ENCODE data around the gene SLC36A3.
"Not testable (repeated sequence)": the region's sequence is repeated elsewhere in the genome, so short reads cannot be mapped to it uniquely, and the experiment has no call there.

SLC36A3 gene

DNA sequence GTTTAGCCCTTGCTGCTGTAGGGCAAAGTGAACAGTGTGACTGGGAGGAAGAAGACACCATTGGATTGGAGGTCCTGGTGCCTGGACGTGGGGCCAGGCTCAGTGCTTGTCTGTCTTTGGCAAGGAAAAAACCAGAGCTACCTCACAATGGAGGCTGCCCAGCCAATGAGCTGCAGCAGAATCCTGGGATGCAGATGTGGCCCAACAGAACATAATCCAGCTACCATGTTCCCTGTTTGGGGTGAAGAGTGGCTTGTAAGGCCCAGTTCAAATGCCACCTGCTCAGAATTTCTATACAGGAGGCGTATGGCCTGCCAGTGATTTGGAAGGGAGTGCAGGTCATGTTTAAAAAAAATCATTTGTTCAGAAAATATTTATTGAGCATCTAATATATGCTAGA is at the start of gene SLC36A3:
TSS of gene SLC36A3 (minus strand) at position 101 of the 400 bp plus-strand sequence. CDS start 412 bp downstream, outside the sequence.
- no peak for DNase-seq (ENCODE audit: low spot score)

DNA sequence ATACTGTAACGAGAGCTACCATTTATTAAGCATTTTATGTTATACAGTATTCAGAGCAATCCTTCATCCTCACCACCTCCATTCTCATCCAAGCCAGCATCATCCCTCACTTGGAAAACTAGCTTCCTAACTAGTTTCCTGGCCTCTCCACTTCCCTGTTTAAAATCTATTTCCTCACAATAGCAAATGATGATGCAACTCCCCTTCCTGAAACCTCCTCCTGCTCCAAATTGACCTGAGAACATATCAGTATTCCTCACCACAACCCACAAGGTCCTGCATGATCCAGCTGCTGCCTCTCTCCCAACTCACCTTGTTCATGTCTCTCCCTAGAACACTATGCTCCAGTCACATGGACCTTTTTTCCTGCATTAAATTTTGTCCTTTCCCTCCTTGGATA is 48.1 kb upstream of the SLC36A3 start:
- DNase-seq (ENCODE audit: low spot score), result no peak

DNA sequence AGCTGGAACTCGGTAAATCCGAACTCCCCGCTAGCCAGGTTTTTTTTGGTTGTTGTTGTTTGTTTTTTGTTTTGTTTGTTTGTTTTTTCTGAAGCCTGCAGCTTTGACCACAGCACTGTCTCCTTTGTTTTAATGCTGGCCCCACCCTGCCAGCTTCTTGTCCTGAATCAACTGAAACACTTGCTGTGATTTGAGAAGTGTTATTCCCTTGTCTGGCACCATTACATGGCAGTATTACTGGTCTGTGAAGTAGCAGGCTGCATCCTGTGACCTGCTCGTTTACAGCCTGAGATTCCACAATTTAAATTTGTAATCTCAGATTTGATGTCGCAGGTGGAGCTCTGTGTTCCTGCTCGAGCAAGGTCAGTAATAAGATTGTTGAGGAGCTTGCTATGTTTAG is 45.2 kb upstream of the SLC36A3 start:
- no peak for DNase-seq (ENCODE audit: low spot score)

DNA sequence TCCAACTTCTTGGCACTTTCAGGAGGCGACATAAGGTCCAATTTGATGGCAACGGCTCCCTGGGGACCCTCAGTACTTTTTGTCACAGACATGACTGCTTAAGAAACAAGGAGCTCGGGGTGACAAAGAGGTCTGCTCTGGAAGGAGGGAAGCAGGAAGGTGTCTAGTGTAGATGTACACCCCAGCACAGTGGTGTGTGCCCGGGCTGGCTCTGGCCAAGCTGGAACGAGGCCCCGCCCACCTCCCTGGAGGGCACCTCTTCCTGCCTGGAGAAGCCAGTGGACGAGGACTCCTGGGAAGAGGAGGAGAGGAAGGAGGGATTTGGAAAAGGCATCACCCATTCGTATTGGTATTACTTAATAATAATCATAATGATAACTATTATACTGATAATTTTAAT is 43.8 kb upstream of the SLC36A3 start, which contains the start of gene SLC36A2:
TSS of gene SLC36A2 (minus strand) at position 191 of the 400 bp plus-strand sequence. CDS start at position 92, 99 bp downstream.
- no peak for DNase-seq (ENCODE audit: low spot score)

DNA sequence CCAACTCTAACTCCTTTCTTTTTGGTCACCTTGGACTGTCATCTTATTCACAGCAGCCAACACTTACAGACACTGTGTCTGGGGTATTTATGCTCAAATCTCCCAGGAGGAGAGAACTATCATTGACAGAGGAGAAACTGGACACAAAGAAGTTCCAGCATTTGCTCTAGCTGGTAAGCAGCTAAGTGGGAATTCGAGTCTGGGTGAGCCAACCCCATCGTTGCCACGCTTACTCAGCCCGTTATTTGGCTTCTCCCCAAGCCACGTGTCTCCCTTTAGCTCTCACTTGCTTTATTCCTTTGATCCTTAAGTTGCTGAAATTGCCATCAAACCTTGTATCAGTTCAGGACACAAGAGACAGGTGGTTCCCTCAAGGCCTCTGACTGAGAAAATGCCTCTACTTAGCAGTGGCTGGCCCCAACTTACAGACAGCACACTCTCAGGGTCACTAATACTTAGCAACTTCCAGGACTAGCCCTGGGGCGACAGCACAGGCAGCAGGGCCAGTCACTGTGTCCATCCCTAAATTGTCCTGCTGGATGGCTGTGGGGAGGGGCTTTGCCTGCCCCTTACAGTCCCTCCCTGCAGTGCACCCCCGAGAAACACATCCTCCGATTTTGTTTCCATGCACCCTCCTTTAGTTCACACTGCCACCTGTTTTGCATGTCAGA is 42.4 kb upstream of the SLC36A3 start:
- no peak for DNase-seq (ENCODE audit: low spot score)

DNA sequence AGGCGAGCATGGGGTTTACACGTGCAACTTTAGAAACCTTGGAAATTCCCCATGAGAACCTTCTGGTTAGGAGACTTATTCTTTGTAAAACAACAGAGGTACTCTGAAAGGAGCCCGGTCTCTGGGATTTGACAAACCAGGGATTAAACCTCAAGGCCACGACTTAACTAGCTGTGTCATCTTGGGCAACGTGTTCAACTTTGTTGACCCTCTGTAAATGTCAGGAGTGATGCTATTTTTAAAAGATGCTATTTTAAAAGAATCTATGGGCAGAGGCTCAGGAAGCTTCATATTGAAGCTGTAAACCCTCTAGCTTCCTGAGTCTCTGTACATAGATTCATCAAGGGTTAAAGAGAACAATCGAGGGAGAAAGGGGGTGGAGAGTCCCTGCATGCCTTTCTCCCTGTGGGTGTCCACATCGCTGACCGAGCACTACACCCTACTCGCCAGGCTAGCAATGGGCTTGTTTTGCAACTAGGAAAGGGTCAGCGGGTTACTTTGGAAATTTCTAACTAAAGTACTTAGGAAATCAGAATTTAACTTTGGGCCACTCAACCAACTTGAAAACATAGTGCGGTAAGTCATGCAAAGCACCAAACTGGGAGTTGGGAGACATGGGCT is 41.7 kb upstream of the SLC36A3 start:
- no peak for DNase-seq (ENCODE audit: low spot score)

DNA sequence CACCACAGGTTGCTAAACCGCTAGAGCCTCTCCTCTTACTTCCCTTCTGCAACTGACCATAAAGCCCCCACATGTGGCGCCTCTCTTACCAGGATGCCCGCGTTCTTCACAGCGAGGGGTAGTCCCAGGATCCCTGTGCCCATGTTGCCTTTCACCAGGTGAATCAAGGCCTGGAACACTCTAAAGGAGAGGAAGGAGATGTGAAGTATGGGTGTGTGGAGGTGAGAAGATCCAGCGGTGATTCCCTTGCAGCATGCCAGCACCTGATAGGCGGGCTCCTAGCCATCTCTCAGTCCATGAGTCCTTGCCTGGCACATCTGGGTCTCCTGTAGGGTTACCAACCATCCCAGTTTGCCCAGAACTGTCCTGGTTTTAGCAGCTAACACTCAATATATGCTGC is 40.5 kb upstream of the SLC36A3 start:
- DNase-seq (ENCODE audit: low spot score), result no peak

DNA sequence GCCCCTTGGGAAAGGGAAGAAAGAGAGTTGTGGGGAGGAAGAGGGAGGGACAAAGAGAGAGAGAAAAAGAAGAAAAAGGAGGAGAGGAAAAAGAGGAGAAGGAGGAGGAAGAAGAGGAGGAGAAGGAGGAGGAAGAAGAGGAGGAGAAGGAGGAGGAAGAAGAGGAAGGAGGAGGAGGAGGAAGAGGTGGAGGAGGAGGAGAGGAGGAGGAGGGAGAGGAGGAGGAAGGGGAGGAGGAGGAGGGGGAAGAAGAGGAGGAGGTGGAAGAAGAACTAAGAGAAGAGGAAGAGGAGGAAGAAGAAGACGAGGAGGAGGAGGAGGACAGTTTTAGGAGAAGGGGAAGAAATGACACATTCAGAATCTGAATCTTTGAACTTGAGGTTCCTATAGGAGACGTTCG is 36.4 kb upstream of the SLC36A3 start:
- DNase-seq (ENCODE audit: low spot score), result no peak

DNA sequence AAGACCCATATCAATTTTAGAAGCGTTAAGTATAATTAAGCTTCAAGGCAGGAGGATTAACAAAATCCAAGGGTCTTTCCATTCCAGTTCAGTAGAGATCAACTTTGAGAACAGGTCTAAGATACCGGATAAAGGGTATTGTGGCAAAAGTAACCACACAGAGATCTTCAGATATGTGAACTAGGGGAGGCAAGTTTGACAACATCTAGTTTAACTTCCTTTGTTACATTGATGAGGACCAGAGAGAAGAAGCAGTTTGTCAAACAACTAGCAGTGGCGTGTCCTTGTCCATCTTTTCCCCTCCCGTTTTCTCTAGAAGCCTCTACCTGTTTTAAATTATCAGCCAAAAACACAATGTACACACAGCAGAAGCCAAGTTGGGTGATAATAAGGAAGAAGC is 35.2 kb upstream of the SLC36A3 start:
- DNase-seq (ENCODE audit: low spot score), result no peak

DNA sequence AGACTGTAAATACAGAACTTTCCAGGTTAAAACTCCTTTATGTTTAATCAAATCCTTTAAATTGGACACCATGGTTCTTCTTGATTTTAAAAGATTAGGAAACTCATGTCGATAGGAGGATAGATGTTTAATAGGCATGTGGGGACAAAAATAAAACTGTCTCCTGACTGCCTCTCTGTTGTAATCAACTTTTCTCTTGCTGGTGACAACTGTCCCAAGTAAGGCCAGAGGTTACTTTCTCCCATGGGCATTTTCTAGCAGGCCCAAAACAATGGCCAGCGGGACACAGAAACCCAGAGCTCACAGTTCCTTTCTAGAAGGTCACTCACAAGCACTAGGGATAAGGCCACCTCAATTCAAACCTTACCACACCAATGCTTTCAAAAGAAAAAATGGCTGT is 29.3 kb upstream of the SLC36A3 start:
- no peak for DNase-seq (ENCODE audit: low spot score)

DNA sequence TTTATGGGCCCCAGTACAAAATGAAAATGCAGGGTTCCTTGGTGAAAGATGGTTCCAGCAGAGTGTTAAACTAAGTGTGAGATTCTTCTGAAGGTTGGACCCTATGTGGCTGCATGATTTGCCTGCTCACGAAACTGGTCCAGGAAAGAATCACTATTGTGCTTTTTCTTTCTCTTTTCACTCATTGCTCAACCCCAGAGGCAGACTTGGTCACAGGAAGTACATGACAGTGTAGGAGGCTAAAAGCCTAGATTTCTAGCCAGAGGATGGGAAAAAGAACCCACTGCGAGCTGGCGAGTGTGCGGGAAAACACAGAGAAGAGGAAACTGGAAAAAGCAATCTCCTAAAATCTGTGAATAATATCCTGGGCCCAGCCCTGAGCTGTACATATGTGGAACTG is 25.2 kb upstream of the SLC36A3 start:
- DNase-seq (ENCODE audit: low spot score), result no peak

DNA sequence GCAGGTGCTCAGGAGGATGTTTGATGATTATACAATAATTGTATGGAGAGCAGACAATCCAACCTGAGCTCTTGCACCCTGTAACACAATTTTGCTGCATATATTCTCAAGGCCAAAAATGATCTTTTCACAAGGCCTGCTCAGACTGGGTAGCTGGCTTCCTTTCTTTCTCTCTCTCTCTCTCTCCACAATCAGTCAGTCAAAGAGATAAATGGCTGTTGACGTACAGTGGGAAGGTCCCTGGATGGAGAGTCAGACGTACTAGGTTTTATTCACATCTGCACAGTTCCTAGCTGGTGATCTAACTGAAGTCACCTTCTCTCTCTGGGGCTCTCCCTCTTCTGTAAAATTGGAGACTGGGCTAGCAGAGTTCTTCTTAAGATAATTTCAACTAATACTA is 24.0 kb upstream of the SLC36A3 start:
- DNase-seq (ENCODE audit: low spot score), result no peak

DNA sequence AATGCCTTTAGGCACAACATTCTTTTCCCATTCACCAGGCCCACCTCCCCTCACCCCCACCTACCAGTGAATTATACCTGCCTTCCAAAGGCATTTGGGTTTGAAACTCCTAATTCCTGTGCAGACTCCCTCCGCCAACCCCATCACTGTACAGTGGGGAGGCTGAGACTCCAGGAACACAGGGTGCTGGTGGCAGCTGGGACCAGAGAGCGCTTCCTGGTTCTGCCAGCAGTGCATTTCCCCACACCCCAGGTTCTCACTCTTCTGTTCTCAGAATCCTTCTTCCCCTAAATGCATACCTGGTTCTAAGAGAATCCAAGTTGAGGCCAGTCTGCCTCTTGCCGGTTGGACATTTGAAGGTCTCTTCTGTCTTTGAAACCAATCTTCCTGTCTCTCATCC is 22.7 kb upstream of the SLC36A3 start:
- DNase-seq (ENCODE audit: low spot score), result no peak

DNA sequence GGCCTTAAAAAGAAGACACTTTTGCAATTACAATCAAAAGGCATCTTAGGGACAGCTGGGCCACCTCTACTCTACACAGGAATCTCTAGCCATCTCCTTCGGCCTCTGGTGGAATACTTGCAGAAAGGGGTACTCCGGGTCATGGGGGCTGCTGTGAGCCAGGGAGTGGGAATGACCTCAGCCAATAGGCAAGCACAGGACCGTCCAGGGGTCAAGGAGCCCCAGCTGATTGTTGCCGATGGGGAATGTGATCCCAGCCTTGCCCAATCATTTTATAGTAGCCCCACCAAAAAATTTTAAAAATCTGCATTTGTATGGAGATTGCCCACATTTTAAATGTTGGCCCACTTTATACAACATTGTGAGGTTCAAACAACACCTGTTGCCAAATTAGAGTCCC is 16.9 kb upstream of the SLC36A3 start:
- DNase-seq (ENCODE audit: low spot score), result no peak

DNA sequence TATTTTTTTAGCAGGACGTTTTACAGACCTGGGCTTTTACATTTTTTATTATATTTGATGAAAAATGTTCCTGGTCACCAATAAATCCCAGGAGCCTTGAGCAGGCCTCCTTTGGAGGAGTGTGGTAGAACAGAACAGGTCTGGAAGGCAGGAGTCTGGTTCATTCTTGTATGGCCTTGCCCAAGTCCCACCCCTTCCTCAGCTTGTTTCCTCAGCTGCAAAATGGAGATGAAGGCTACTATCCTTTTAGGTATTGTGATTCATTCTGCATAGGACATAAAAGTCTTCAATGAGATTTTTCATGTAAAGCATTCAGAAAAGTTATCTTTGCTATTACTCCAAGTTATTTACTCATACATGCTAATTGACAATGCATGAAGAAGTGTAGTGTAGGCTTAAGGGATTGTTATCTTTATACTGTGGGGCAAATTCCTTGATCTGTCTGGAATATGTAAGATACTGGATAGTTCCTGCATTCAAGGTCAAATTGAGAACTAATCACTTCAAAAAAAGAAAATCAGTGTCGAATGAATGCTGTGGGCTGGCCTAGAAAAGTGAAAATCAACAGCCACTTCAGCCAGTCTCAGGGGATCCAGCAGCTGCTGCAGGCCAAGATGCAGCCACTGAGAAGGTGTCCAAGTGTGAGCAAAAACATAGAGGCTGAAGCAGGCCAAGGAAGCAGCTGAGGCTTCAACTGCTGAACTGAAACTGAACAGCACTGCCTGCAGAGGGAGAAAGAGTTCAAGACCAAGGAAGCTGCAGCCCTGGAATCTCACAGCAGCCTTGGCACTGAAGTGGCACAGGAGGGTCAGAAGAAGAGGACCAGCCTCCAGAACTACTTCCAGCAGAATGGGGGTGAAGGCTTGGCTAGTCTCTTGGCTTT is 15.5 kb upstream of the SLC36A3 start:
- DNase-seq (ENCODE audit: low spot score), result no peak

DNA sequence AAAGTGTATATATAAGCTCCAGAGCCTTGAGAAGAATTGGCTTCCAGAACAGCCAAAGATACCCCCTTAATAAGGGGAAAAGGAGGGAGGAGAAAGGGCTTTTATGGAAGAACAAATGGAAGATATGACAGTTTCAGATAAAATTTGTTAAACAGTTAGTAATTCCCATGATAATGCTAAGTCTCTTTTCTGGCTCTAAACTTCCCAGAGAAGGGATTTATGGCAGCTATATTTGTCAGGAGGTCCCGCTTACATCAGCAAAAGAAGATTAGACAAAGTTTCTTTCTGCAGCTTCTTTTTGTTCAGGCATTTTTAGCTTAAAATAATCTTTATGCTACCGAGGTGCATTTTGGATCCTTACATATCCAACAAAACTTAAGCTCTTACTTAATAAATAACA is 14.3 kb upstream of the SLC36A3 start:
- no peak for DNase-seq (ENCODE audit: low spot score)

DNA sequence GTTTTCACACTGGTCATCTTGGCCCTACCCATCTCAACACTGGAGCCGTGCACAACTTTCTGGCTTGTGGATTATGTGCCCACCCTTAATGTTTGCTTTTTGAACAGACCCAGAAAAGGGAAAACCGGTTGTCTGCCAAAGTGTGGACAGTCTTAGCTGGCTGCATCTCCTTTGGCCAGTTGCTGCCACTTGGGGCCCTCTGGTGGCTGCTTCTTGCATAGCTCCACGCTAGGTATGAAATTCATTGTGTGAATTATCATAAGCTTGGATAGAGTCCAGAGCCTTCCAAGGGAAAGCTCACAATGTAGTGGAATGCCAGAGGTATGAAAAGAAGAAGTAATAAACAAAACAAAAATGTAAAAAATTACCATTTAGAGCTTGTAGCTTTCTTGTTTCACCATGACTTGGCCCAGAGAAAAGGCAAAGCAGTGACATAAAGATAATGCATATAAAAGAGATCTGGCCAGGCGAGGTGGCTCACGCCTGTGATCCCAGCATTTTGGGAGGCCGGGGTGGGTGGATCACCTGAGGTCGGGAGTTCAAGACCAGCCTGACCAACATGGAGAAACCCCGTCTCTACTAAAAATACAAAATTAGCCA is 12.5 kb upstream of the SLC36A3 start:
- DNase-seq (ENCODE audit: low spot score), result no peak

DNA sequence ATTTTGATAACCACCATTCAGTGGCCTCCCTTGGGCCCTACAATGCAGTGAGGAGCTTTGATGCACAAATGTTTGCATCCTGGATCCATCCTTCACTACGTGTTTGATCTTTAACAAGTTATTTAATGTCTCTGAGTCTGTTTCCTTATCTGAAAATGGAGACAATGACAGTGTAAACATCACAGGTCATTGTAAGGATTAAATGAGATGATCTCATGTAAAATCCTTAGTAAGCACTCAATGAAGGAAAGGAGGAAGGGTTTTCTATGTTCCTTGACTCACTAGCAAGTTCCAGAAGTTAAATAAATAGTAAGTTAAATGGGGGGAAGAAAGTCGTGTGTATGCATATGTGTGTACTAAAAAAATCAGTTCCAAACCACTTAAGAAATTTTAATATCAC is 9.8 kb upstream of the SLC36A3 start:
- no peak for DNase-seq (ENCODE audit: low spot score)

DNA sequence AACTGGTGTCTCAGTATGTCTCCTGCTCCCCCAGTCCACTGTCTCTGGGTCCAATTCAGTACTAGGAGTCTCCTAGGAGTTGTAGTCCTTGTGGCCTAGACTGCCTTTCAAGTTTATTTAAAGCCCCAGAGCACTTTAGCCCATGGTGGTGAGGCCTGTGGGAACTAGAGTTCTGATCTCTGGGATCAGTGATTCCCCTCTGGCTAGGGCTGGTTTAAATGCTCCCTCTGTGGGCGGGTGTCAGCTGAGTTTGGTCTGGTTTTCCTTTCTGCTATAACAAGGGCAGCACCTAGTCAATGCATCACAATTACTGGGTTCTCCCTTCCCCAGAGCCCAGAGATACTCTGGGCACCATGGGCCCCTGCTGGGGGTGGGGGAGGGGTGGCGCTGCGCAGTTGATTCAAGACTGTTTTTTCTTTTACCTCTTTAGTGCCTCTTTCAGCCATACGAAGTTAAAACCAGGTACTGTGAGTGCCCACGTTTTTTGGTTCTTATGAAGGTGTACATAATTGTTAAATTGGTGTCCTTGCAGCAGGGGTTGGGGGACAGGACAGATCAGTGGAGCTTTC is 9.3 kb upstream of the SLC36A3 start:
- DNase-seq (ENCODE audit: low spot score), result no peak

DNA sequence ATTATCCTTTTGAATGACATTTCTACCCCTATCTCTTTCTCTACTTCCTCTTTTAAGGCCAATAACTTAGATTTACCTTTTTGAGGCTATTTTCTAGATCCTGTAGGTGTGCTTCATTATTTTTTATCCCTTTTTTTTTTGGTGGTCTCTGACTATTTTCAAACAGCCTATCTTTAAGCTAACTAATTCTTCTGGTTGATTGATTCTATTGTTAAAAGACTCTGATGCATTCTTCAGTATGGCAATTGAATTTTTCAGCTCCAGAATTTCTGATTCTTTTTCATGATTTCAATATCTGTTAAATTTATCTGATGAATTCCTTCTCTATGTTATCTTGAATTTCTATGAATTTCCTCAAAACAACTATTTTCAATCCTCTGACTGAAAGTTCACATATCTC is 7.4 kb upstream of the SLC36A3 start:
- no peak for DNase-seq (ENCODE audit: low spot score)

DNA sequence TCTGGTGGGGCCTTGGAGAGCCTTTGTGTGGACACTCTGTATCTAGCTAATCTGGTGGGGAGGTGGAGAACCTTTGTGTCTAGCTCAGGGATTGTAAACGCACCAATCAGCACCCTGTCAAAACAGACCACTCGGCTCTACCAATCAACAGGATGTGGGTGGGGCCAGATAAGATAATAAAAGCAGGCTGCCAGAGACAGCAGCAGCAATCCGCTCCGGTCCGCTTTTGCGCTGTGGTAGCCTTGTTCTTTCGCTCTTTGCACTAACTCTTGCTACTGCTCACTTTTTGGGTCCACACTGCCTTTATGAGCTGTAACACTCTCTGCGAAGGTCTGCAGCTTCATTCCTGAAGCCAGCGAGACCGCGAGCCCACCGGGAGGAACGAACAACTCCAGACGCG is 6.3 kb upstream of the SLC36A3 start:
- not testable (repeated sequence) for DNase-seq (ENCODE audit: low spot score)

DNA sequence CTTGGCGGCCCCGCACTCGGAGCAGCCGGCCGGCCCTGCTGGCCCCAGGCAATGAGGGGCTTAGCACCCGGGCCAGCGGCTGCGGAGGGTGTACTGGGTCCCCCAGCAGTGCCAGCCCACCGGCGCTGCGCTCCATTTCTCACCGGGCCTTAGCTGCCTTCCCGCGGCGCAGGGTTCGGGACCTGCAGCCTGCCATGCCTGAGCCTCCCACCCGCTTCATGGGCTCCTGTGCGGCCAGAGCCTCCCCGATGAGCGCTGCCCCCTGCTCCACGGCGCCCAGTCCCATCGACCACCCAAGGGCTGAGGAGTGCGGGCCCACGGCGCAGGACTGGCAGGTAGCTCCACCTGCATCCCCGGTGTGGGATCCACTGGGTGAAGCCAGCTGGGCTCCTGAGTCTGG is 5.7 kb upstream of the SLC36A3 start:
- DNase-seq (ENCODE audit: low spot score), result not testable (repeated sequence)
